Hepatocyte (in vitro differentiated cells): Measurements from ENCODE around the gene EIF2B1.

Experiments used
- EZH2 ChIP-seq: fragments of 200-600 bp; sonication (generic); IDR thresholded peaks from 2 replicates; pipeline ENCODE4 v1.6.1; 2016; ENCODE audit warnings: antibody characterized with exemption, mild to moderate bottlenecking, borderline replicate concordance
- TF ChIP-seq, protein P1 (sequence below): fragments of 200-600 bp; sonication (generic); IDR thresholded peaks from 2 replicates; pipeline ENCODE4 v1.5.1; 2016; ENCODE audit warnings: antibody characterized with exemption, mild to moderate bottlenecking; ENCODE audit not compliant: poor library complexity

DNA sequence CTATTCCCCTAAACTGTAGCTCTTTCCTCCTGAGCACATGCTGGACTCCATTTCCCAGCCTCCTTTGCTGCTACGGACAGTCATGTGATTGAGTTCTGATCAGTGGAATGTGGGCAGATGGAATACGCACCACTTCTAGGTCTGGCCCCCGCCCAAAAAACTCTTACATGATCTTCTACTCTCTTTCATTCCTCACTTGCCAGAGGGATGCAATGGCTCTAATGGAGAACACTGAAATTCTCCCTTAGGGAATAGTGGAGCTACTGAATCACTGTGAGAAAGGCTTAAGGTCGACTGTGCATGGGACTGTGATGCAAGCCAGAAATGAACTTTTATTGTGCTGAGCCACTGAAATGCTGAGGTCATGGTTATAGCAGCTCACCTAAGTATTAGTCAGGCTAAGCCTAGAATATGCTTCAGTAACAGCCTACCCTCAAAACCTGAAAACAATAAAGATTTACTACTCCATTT is 62.1 kb downstream of the EIF2B1 start:
- TF ChIP-seq EZH2 = no peak
- TF ChIP-seq, protein P1, sequence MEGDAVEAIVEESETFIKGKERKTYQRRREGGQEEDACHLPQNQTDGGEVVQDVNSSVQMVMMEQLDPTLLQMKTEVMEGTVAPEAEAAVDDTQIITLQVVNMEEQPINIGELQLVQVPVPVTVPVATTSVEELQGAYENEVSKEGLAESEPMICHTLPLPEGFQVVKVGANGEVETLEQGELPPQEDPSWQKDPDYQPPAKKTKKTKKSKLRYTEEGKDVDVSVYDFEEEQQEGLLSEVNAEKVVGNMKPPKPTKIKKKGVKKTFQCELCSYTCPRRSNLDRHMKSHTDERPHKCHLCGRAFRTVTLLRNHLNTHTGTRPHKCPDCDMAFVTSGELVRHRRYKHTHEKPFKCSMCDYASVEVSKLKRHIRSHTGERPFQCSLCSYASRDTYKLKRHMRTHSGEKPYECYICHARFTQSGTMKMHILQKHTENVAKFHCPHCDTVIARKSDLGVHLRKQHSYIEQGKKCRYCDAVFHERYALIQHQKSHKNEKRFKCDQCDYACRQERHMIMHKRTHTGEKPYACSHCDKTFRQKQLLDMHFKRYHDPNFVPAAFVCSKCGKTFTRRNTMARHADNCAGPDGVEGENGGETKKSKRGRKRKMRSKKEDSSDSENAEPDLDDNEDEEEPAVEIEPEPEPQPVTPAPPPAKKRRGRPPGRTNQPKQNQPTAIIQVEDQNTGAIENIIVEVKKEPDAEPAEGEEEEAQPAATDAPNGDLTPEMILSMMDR = no peak
